Uterus (tissue), 2 donors: ENCODE data around the gene APC2.

Source experiments
- POLR2A ChIP-seq, 2 donors: fragments of 450-650 bp; IDR thresholded peaks; one replicate each; pipeline ENCODE4 v1.6.1; 2016; ENCODE audit warnings: antibody characterized with exemption in 2 of 2, mild to moderate bottlenecking in 1 of 2, moderate library complexity in 1 of 2
- TF ChIP-seq, protein P1 (sequence below), 4 experiments: fragments of 200-600 bp in 2 of 4; fragments of 450-650 bp in 2 of 4; sonication (generic) in 2 of 4; IDR thresholded peaks; one replicate each; pipeline ENCODE4 v1.5.1; 2016 to 2019; ENCODE audit warnings: antibody characterized with exemption in 4 of 4, mild to moderate bottlenecking in 2 of 4, moderate library complexity in 1 of 4

GRCh38 chr19:1503925-1504773, 54.2 kb downstream of the APC2 start:
- TF ChIP-seq, protein P1, sequence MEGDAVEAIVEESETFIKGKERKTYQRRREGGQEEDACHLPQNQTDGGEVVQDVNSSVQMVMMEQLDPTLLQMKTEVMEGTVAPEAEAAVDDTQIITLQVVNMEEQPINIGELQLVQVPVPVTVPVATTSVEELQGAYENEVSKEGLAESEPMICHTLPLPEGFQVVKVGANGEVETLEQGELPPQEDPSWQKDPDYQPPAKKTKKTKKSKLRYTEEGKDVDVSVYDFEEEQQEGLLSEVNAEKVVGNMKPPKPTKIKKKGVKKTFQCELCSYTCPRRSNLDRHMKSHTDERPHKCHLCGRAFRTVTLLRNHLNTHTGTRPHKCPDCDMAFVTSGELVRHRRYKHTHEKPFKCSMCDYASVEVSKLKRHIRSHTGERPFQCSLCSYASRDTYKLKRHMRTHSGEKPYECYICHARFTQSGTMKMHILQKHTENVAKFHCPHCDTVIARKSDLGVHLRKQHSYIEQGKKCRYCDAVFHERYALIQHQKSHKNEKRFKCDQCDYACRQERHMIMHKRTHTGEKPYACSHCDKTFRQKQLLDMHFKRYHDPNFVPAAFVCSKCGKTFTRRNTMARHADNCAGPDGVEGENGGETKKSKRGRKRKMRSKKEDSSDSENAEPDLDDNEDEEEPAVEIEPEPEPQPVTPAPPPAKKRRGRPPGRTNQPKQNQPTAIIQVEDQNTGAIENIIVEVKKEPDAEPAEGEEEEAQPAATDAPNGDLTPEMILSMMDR (IDR thresholded peaks at IDR 0.05): no peak
- TF ChIP-seq POLR2A (IDR thresholded peaks at IDR 0.05): no peak
